G401.6 (cell line): Measurements from ENCODE around the gene TMEM150B.

Source experiments
- FAIRE-seq: peaks from 2 replicates; lab custom pipeline; 2012; peaks lifted over from hg19 to GRCh38; lab: Jason Lieb, UNC

The TMEM150B gene

GRCh38 chr19:55354698-55355212 is 29.6 kb upstream of the TMEM150B start, which contains the start of gene COX6B2:
Gene COX6B2, minus strand, starts transcription at chr19:55354719. Its CDS starts 198 bp downstream, at chr19:55354521.
- FAIRE-seq, result no peak

- peak; percentile 52 for FAIRE-seq
Observed at GRCh38 chr19:55353803-55354697, 28.9 kb upstream of the TMEM150B start.

- FAIRE-seq, result no peak
Observed at GRCh38 chr19:55353356-55353802, 28.2 kb upstream of the TMEM150B start.

GRCh38 chr19:55352549-55353145 is 27.5 kb upstream of the TMEM150B start:
- FAIRE-seq, result no peak

- FAIRE-seq, result no peak
Observed at GRCh38 chr19:55352040-55352439, 26.9 kb upstream of the TMEM150B start.

- FAIRE-seq, result no peak
Observed at GRCh38 chr19:55350620-55351315, 25.6 kb upstream of the TMEM150B start.

GRCh38 chr19:55348317-55349034 is 23.3 kb upstream of the TMEM150B start:
- peak; percentile 66 for FAIRE-seq

- no peak for FAIRE-seq
Observed at GRCh38 chr19:55347442-55348009, 22.4 kb upstream of the TMEM150B start.

GRCh38 chr19:55346725-55347441 is 21.7 kb upstream of the TMEM150B start:
- no peak for FAIRE-seq

GRCh38 chr19:55345818-55346724 is 20.9 kb upstream of the TMEM150B start:
- FAIRE-seq, result no peak

GRCh38 chr19:55345101-55345817 is 20.1 kb upstream of the TMEM150B start:
- FAIRE-seq, result no peak

- no peak for FAIRE-seq
Observed at GRCh38 chr19:55344444-55344843, 19.3 kb upstream of the TMEM150B start.

- FAIRE-seq, result no peak
Observed at GRCh38 chr19:55341595-55342531, 16.7 kb upstream of the TMEM150B start.

- no peak for FAIRE-seq
Observed at GRCh38 chr19:55341171-55341588, 16.0 kb upstream of the TMEM150B start.

- no peak for FAIRE-seq
Observed at GRCh38 chr19:55340784-55341147, 15.6 kb upstream of the TMEM150B start.

GRCh38 chr19:55339889-55340783 is 15.0 kb upstream of the TMEM150B start:
- no peak for FAIRE-seq
